ENCODE measurements around the gene NOTUM. TPM values are rescaled to one million over a fixed set of nuclear protein-coding genes. Genes with fewer than 3 reads are reported as not detected.

Gene NOTUM
- total RNA-seq, 2 experiments from 2014 or later: 0.41 to 0.49 TPM

- ChIA-PET POLR2A (no interaction called here), CTCF (no interaction called here)
- no peaks in the 10 kb centered on the region for H3K27me3 Mint-ChIP-seq
- TF ChIP-seq CTCF (IDR thresholded peaks at IDR 0.05): no peak
- DNase-seq: no peak
- no peaks in the 10 kb centered on the region for H3K36me3 Mint-ChIP-seq (ENCODE audit: low read depth)
- H3K4me3 Mint-ChIP-seq: no peak overlapping the region
- no peaks in the 10 kb centered on the region for H3K9me3 Mint-ChIP-seq
- intact Hi-C loops (cut with micrococcal nuclease): no loop called here
- no peak for ATAC-seq
- peaks cover 6% of the 10 kb centered on the region for H3K4me1 Mint-ChIP-seq (ENCODE audit: low read depth)
- H3K27ac Mint-ChIP-seq: no peak overlapping the region
Observed at GRCh38 chr17:82007495-82008257, 46.7 kb upstream of the NOTUM start.

GRCh38 chr17:82007228-82007494, 46.2 kb upstream of the NOTUM start:
- H3K27me3 Mint-ChIP-seq: no peaks in the 10 kb centered on the region
- H3K4me1 Mint-ChIP-seq (ENCODE audit: low read depth): peaks cover 6% of the 10 kb centered on the region
- H3K9me3 Mint-ChIP-seq: no peaks in the 10 kb centered on the region
- no peak for ATAC-seq
- intact Hi-C loops (cut with micrococcal nuclease): no loop called here
- POLR2A ChIA-PET: no interaction called here
- no peak for DNase-seq
- no peak overlapping the region for H3K4me3 Mint-ChIP-seq
- TF ChIP-seq CTCF (IDR thresholded peaks at IDR 0.05): no peak
- no peaks in the 10 kb centered on the region for H3K36me3 Mint-ChIP-seq (ENCODE audit: low read depth)
- no peak overlapping the region for H3K27ac Mint-ChIP-seq
- CTCF ChIA-PET: no interaction called here

GRCh38 chr17:82006468-82007227, 45.7 kb upstream of the NOTUM start:
- H3K27me3 Mint-ChIP-seq: no peaks in the 10 kb centered on the region
- H3K4me1 Mint-ChIP-seq (ENCODE audit: low read depth): peaks cover 6% of the 10 kb centered on the region
- no peak for TF ChIP-seq CTCF (IDR thresholded peaks at IDR 0.05)
- no peaks in the 10 kb centered on the region for H3K9me3 Mint-ChIP-seq
- no peak overlapping the region for H3K27ac Mint-ChIP-seq
- intact Hi-C loops (cut with micrococcal nuclease): no loop called here
- ATAC-seq (no peak), DNase-seq (no peak)
- POLR2A ChIA-PET: no interaction called here
- no peaks in the 10 kb centered on the region for H3K36me3 Mint-ChIP-seq (ENCODE audit: low read depth)
- no peak overlapping the region for H3K4me3 Mint-ChIP-seq
- CTCF ChIA-PET: no interaction called here

- DNase-seq (no peak), ATAC-seq (no peak)
- peaks cover 6% of the 10 kb centered on the region for H3K4me1 Mint-ChIP-seq (ENCODE audit: low read depth)
- no peak overlapping the region for H3K4me3 Mint-ChIP-seq
- H3K36me3 Mint-ChIP-seq (ENCODE audit: low read depth): no peaks in the 10 kb centered on the region
- H3K27me3 Mint-ChIP-seq: no peaks in the 10 kb centered on the region
- intact Hi-C loops (cut with micrococcal nuclease): no loop called here
- CTCF ChIA-PET: no interaction called here
- no peak overlapping the region for H3K27ac Mint-ChIP-seq
- POLR2A ChIA-PET: no interaction called here
- TF ChIP-seq CTCF (IDR thresholded peaks at IDR 0.05): no peak
- H3K9me3 Mint-ChIP-seq: no peaks in the 10 kb centered on the region
Observed at GRCh38 chr17:82005701-82006348, 44.8 kb upstream of the NOTUM start.

Measured in activated CD8-positive, alpha-beta T cell treated with anti-CD3 and anti-CD28 coated beads for 36 hours (primary cell).